PC-9 (cell line): ENCODE measurements around the gene ARHGAP6.

ENCODE experiments used
- EZH2 ChIP-seq: fragments of 200-600 bp; sonication (generic); IDR thresholded peaks from 2 replicates; pipeline ENCODE4 v1.8.0; 2017; ENCODE audit warnings: antibody characterized with exemption, low read depth
- TF ChIP-seq, protein P1 (sequence below): fragments of 200-600 bp; sonication (generic); conservative IDR thresholded peaks from 2 replicates; pipeline ENCODE4 v1.6.1; 2017; ENCODE audit warnings: mixed run types, antibody characterized with exemption, mild to moderate bottlenecking, moderate library complexity

DNA sequence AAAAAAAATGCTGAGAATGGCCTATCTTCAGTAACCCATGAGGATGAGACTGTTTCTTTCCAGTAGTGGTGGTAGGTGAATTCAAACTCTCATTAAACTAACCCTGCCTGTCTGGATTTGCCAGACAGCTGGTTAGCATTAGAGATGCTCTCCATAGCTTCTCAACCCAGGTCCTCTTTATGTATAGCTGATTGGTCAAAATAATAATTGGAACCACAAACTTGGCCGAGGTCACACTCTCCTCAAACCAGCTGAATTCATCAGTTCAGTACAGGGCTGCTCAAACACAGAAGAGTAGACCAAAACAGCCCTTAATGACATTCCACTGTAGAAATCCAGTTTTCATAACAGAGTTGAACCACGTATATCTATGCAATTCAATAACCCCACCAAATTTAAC, 469.2 kb downstream of the ARHGAP6 start:
- TF ChIP-seq, protein P1, sequence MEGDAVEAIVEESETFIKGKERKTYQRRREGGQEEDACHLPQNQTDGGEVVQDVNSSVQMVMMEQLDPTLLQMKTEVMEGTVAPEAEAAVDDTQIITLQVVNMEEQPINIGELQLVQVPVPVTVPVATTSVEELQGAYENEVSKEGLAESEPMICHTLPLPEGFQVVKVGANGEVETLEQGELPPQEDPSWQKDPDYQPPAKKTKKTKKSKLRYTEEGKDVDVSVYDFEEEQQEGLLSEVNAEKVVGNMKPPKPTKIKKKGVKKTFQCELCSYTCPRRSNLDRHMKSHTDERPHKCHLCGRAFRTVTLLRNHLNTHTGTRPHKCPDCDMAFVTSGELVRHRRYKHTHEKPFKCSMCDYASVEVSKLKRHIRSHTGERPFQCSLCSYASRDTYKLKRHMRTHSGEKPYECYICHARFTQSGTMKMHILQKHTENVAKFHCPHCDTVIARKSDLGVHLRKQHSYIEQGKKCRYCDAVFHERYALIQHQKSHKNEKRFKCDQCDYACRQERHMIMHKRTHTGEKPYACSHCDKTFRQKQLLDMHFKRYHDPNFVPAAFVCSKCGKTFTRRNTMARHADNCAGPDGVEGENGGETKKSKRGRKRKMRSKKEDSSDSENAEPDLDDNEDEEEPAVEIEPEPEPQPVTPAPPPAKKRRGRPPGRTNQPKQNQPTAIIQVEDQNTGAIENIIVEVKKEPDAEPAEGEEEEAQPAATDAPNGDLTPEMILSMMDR, result no peak
- no peak for TF ChIP-seq EZH2
